IPS-18c (cell line): ENCODE data around the gene IQCE.
"Not testable (repeated sequence)": the region's sequence is repeated elsewhere in the genome, so short reads cannot be mapped to it uniquely, and the experiment has no call there.

ENCODE experiments used
- H3K4me3 ChIP-seq: 2 replicates; pipeline ENCODE4 v1.7.0; 2013; ENCODE audit warnings: low read depth, mild to moderate bottlenecking, low read length, moderate library complexity; ENCODE audit not compliant: insufficient read depth
- H3K9me3 ChIP-seq: one replicate; pipeline ENCODE4 v1.6.1; 2013; ENCODE audit warnings: mild to moderate bottlenecking, low read length, moderate library complexity; ENCODE audit not compliant: control insufficient read depth, insufficient read depth

IQCE gene

GRCh38 chr7:2582006-2582735, 23.4 kb downstream of the IQCE start:
- Histone ChIP-seq H3K9me3 (no peaks in the 10 kb centered on the region), H3K4me3 (no peak overlapping the region)

- H3K4me3 ChIP-seq = no peak overlapping the region
- H3K9me3 ChIP-seq = no peaks in the 10 kb centered on the region
Measured at GRCh38 chr7:2583798-2584580, 25.2 kb downstream of the IQCE start.

- no peak overlapping the region for H3K4me3 ChIP-seq
- no peaks in the 10 kb centered on the region for H3K9me3 ChIP-seq
Measured at GRCh38 chr7:2585446-2585845, 26.7 kb downstream of the IQCE start.

GRCh38 chr7:2586326-2587020, 27.7 kb downstream of the IQCE start:
- no peak overlapping the region for H3K4me3 ChIP-seq
- H3K9me3 ChIP-seq = no peaks in the 10 kb centered on the region

- Histone ChIP-seq H3K4me3 (no peak overlapping the region), H3K9me3 (no peaks in the 10 kb centered on the region)
Measured at GRCh38 chr7:2587134-2587533, 28.4 kb downstream of the IQCE start.

GRCh38 chr7:2587778-2588177, 29.0 kb downstream of the IQCE start:
- Histone ChIP-seq H3K4me3 (no peak overlapping the region), H3K9me3 (no peaks in the 10 kb centered on the region)

GRCh38 chr7:2589341-2589740, 30.6 kb downstream of the IQCE start:
- H3K9me3 ChIP-seq = no peaks in the 10 kb centered on the region
- H3K4me3 ChIP-seq = no peak overlapping the region

GRCh38 chr7:2589941-2590340, 31.2 kb downstream of the IQCE start:
- not testable (repeated sequence) for H3K9me3 ChIP-seq

GRCh38 chr7:2592375-2592865, 33.6 kb downstream of the IQCE start:
- H3K9me3 ChIP-seq = peaks cover 2% of the 10 kb centered on the region
- no peak overlapping the region for H3K4me3 ChIP-seq

More at GRCh38 chr7:2589941-2590340, 31.2 kb downstream of the IQCE start:
- not testable (repeated sequence) for H3K4me3 ChIP-seq

GRCh38 chr7:2593036-2593727, 34.4 kb downstream of the IQCE start:
- no peak overlapping the region for H3K4me3 ChIP-seq
- H3K9me3 ChIP-seq = peaks cover 2% of the 10 kb centered on the region

- Histone ChIP-seq H3K9me3 (peaks cover 2% of the 10 kb centered on the region), H3K4me3 (no peak overlapping the region)
Measured at GRCh38 chr7:2594599-2594998, 35.8 kb downstream of the IQCE start.

GRCh38 chr7:2595258-2595860, 36.6 kb downstream of the IQCE start:
- Histone ChIP-seq H3K9me3 (peaks cover 2% of the 10 kb centered on the region), H3K4me3 (no peak overlapping the region)

GRCh38 chr7:2596464-2597272, 37.9 kb downstream of the IQCE start:
- H3K9me3 ChIP-seq = peaks cover 2% of the 10 kb centered on the region
- H3K4me3 ChIP-seq = no peak overlapping the region

GRCh38 chr7:2597273-2597640, 38.5 kb downstream of the IQCE start:
- no peak overlapping the region for H3K4me3 ChIP-seq
- H3K9me3 ChIP-seq = peaks cover 2% of the 10 kb centered on the region

GRCh38 chr7:2598154-2598823, 39.5 kb downstream of the IQCE start:
- H3K9me3 ChIP-seq = peaks cover 2% of the 10 kb centered on the region
- H3K4me3 ChIP-seq = no peak overlapping the region

- Histone ChIP-seq H3K9me3 (peaks cover 2% of the 10 kb centered on the region), H3K4me3 (no peak overlapping the region)
Measured at GRCh38 chr7:2601065-2601464, 42.3 kb downstream of the IQCE start.
